ENCODE measurements around the gene CALCOCO1. TPM values are rescaled to one million over a fixed set of nuclear protein-coding genes. Genes with fewer than 3 reads are reported as not detected.

CALCOCO1 gene
- polyA plus RNA-seq, 1 donor: 97.2 TPM

DNA sequence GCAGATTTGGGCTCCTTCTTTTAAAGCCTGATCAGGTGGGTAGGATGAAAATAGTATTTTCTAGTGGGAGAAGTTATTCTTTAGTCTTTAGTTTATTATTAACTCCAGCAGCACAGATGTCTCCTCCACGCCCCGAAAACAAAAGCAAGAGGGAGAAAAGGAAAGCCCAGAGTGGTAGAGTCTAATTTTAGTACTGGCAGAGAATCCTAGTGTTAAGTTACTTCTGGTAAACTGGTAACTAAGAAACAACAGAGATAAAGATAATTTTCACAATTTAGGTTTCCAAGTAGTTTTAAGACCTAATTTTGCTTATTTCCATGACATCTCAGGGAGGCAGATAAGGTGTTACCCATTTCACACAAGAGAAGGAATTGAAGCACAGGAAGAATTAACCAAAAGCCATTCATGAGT lies 67.7 kb downstream of the CALCOCO1 start:
- no peak for DNase-seq

DNA sequence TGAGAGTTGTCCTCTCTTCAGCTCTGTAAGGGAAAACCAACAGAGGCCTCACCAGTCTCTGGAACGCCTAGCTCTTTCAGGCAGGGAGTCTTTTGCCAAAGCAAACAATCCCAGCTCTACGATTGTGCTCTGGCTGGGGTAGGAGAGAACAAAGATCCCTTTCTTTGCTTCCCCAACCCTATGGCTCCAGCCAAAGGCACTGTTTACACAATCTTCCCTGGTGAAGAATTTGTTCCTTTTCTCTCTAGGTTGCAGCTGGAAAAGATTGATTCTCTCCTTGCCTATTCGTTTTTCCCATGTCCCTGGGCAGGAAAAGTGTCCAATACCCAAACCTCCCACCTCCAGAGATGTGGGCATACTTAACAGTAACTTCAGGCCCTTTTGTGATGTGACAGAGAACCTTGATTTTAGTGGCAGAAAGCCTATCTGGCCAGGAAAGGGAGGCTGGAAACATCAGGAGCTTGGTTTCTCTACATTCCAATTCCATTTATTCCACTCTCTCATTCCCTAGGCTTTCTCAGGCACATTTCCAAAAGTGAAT lies 68.2 kb downstream of the CALCOCO1 start:
- peak; percentile 60 for DNase-seq

Other genes starting within 250 kb of the CALCOCO1 start
- 18.4 TPM for gene MAP3K12, start 228.0 kb downstream of the CALCOCO1 start, polyA plus RNA-seq (ENCODE audit: insufficient read length)
- 24.7 TPM for gene TARBP2, start 226.2 kb downstream of the CALCOCO1 start, polyA plus RNA-seq (ENCODE audit: insufficient read length)
- gene NPFF, start 220.0 kb downstream of the CALCOCO1 start, polyA plus RNA-seq (ENCODE audit: insufficient read length): 0.48 TPM
- 54.4 TPM for gene ATF7, start 101.1 kb downstream of the CALCOCO1 start, polyA plus RNA-seq (ENCODE audit: insufficient read length)
- gene ATP5MC2, start 51.4 kb downstream of the CALCOCO1 start, polyA plus RNA-seq (ENCODE audit: insufficient read length): 826 TPM
- gene CISTR, start 24.5 kb upstream of the CALCOCO1 start, polyA plus RNA-seq (ENCODE audit: insufficient read length): not detected
- 0.10 TPM for gene HOXC13, start 211.4 kb upstream of the CALCOCO1 start, polyA plus RNA-seq (ENCODE audit: insufficient read length)
- gene HOXC12, start 227.5 kb upstream of the CALCOCO1 start, polyA plus RNA-seq (ENCODE audit: insufficient read length): 0.48 TPM
- 7.1 TPM for gene HOXC11, start 245.7 kb upstream of the CALCOCO1 start, polyA plus RNA-seq (ENCODE audit: insufficient read length)
- 7.6 TPM for gene HOTAIR, start 247.5 kb upstream of the CALCOCO1 start, polyA plus RNA-seq (ENCODE audit: insufficient read length)

All from hindlimb muscle (tissue), 1 donor.